C1 segment of cervical spinal cord (tissue), 14 donors: ENCODE measurements around the gene DPP9.
A peak's percentile ranks its signal among the peaks of the same experiment; 100 is the strongest.

Experiments
- DNase-seq, 14 donors: peaks; one replicate each; lab custom pipeline; 2025; lab: John Stamatoyannopoulos, UW

The DPP9 gene

DNA sequence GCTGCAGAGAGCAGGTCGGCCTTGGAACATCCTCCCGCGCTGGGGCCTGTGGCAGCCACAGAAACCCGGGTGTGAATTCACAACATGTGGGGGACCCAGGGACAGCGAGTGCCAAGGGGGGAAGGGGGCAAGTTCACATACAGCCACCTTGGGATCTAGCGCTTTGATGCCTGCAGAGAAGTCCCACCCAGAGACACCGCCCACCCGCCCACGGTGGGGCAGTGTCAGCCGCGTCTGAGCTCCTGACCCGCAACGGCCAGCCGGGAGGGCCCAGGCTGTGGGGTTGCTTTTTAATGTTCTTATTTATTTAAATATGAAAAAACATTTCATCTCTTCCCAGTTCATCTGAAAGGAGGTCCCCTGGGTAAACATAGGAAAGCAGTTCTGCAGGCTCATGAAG lies 66.4 kb downstream of the DPP9 start:
- DNase-seq = no peak

DNA sequence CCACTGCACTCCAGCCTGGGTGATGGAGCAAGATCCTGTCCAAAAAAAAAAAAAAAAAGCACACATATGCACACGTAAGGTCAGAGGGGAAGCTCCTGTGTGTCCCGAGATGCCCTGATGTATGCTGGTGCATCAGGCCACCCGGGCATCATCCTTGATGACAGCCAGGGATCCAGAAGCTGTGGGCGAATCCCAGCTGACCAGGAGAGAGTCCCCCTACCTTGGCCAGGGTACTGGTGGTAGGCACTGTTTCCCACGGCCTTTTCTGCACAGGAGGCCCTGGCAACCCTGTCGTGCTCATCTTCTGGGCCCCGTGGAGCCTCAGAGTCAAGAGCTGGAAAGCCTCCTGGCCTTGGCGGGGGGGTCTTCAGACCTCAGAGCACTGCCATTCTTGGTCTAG lies 67.5 kb downstream of the DPP9 start:
- DNase-seq = no peak

DNA sequence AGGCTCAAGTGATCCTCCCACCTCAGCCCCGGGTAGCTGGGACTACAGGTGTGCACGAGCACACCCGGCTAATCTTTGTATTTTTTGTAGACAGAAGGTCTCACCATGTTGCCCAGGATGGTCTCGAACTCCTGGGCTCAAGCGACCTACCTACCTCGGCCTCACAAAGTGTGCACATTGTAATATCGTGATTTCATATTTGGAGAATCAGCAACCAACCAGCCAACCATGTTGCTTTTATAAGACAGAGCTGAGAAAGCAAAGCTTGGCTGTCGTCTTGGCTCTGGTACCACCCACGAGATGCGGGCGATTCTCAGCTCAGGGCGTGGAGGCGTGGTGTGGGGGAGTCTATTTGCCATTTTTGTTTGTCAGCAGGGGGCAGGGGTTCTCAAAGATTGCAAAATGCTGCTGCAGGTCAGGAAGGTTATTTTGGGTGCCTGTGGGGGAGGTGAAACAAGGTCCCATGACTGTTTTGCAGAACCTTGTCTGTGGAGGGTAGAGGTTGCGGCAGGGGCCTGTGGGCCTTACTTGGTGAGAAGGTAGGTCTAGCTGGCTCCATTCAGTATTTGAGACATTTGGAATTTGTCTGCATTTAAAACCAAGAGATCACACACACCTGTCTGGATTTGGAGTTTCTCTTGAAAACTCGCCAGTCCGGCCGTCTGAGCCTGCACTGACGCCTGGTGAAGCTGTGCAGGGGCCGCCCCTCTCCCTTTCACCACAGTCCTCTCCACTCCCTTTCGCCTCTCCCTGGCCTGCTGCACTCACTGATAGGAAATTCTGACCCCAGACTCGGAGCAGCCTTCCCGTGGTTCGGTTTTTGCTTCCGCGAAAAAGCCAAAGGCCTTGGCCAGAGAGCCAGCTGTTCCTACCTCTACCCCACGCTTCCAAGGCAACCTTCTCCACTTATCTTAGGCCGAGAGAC lies 68.9 kb downstream of the DPP9 start:
- DNase-seq = no peak

DNA sequence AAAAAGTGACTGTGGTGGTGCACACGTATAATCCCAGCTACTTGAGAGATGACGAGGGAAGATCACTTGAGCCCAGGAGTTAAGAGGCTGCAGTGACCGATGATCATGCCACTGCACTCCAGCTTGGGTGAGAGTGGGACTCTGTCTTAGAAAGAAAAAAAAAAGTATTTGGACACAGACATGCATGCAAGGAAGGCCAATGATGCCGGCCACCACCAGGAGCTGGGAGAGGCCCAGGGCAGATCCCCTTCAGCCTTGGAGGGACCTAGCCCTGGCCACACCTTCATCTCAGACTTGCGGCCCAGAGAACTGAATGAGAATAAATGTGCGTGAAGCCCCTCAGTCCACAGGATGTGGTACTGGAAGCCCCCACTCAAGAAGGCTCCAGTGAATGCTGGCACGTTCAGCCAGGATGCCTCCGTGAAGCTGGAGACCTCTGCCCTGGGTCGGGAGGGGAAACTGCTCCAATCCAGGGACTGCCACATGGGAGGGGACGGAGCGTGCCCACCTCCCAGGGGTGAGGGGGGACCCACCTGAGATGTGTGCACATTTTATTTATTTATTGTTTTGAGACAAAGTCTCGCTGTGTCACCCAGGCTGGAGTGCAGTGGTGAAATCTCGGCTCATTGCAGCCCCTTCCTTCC lies 69.7 kb downstream of the DPP9 start:
- DNase-seq = no peak

DNA sequence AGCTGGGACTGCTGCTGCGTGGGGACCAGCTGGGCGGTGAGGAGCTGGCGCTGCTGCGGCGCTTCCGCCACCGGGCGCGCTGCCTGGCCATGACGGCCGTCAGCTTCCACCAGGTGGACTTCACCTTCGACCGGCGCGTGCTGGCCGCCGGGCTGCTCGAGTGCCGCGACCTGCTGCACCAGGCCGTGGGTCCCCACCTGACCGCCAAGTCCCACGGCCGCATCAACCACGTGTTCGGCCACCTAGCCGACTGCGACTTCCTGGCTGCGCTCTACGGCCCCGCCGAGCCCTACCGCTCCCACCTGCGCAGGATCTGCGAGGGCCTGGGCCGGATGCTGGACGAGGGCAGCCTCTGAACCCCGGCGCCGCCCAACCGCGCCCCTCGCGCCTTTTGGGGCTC lies 71.6 kb downstream of the DPP9 start:
- DNase-seq = no peak

DNA sequence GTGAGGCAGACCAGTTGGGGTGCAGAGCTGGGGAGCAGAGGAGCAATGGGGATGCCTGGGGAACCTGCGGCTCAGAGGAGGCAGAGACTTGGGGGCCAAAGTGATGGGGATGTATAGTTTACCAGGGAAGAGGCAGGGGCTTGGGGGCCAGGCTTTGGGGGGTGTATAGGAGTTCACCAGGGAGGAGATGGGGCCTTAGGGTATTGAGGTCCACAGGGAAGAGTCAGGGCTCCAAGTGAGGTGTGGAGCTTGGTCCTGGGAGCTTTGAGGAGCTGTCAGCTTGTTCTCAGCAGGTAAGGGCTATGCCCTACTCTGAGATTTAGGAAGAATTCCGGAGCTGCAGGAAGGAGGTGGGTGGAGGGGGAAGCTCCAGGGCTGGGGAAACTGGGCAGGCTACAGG lies 73.5 kb downstream of the DPP9 start:
- DNase-seq = no peak

DNA sequence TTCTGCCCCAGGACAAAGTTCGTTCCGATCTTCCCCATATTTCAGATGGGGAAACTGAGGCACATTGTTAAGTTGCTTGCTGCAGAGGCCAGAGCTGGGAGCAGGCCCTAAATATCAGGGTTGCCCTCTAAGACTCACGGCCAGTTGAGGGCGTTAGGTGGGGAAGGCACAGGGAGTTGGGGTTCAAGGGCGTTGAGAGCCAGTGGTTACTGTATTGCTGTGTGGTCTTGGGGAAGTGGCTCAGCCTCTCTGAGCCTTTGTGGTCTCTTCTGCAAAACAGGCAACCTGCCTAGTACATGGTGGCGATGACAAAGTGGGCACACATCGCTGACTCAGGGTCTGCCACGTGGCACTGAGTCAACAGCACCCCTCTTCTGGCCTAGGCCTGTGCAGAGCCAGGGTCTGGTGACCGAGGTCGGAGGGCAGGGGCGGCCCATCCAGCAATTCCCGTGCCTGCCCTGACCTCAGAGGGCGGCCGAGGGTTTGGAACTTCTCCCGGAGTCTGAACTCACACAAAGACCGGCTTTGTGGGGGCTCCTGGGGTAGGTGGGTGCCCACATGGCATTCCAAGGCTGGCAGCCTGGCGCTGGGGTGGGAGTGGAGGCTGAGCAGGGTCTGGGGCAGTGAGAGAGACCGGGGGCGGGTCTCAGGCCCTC lies 74.1 kb downstream of the DPP9 start:
- no peak for DNase-seq

DNA sequence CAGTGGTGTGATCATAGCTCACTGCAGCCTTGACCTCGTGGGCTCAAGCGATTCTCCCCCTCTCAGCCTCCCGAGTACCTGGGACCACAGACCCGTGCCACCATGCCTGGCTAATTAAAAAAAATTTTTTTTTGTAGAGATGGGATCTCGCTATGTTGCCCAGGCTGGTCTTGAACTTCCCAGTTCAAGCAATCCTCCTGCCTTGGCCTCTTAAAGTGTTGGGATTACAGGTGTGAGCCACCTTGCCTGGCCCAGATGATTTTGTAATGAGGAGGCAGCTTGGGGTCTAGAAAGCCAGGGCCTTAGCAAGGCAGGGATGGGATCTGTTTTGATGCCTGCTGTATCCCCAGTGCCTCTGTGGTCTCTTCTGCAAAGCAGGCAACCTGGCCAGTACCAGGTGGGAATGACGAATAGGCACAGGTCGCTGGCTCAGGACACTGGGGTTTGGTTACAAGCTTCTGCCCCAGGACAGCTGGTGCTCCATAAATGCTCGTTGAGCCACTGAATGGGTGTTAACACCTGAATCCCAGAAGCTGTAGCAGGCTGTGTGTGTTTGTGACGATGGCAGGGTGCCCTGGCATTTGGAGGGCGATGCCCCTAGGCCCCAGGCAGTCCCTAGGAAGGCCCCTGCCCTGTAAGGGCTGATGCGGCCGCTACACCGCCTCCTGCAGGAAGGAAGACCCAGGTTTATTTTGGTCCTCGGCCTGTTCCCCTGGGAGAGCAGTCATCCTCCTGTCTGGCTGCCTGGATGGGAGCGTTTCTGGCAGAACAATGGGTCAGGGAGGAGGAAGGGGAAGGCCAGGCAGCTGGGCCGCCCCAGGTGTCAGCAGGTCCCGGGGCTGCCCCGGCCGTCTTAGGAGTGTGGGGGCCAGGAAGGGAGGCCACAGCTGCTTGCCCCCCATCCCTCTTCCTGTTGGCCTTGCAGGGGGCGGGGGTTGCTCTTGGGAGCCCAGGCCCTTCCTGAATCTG lies 75.7 kb downstream of the DPP9 start:
- DNase-seq = peak in 1 of 14 donors; percentile 70

DNA sequence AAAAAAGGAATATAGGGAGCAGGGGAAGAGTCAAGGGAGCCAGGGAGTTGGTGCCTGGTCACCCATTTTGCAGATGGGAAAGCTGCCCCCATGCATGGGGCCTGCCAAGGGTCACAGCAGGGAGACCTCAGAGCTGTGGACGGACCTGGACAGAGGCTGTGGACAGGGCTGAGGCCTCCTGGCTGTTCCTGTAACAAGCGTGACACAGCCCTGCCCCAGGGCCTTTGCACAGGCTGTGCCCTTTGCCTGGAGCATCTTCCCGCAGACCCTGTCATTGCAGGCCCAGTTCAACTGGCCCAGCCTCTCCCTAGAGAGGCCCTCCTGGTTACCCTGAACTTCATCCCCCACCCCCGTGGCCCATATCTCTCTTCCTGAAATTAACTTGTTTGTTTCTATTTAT lies 77.9 kb downstream of the DPP9 start:
- DNase-seq = no peak

DNA sequence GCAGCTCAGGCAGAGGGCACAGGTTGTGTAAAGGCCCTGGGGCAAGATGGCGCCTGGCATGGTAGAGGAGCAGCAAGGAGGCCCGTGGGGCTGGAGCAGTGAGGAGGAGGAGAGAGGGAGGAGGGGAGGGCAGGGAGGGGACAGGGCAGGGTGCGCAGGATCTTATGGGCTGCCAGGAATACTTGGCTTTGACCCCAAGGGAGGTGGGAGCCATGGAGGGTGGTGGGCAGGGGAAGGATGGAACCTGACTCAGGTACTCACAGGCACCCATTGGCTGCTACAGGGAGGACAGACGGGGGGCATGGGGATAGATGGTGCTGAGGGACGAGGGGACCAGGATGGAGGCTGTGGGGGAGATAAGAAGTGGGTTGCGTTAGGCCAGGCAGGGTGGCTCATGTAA lies 81.0 kb downstream of the DPP9 start:
- no peak for DNase-seq

DNA sequence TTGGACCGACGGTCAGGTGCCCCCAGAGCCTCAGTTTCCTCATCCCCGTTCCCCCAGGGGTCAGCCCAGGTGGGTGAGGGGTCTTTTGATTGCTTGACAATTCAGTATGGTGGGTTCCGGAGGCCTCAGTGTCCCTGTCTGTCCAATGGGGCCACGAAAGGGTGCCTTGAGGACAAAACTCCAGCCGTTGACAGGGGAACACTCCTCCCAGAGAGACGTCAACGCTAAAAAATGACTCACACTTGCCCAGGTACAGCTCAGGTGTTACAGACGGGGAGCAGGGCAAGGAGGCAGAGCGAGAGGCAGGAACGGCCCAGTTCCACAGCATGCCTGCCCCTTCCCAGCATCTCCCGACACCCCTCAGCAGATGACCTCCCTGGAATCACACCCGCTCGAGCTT lies 82.5 kb downstream of the DPP9 start:
- no peak for DNase-seq

DNA sequence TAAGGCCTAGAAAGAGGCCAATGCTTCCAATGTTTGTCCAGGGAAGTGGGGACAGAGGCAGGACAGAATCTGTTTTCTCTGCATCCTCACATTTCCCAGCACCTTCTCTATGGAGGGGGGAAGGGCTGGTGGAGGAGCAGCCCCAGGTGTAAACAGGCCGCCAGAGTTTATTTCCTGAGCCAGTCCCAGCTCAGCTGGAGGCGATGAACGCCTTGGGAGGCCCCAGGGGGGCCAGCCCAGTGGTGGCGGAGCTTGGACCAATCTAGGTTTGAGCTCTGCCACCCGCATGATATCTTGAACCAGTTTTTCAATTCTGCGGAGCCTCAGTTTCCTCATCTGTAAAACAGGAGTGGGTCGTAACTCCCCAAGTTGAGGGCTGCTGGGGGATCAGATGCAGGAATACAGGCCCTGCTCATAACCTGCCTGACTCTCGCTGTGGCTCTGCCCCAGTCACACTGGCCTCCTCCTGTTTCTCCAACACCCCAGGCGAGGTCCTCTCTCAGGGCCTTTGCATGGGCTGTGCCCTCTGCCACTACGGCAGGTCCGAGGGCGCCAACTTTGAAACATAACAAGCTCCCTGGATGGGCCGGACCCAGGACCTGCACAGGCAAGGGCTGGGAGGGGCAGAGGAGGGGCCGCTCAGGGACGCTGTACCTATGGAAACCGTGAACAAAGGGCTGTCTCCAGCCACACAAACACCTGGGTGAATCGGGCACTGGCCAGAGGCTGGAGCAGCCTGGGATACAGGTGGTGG lies 83.2 kb downstream of the DPP9 start:
- no peak for DNase-seq

DNA sequence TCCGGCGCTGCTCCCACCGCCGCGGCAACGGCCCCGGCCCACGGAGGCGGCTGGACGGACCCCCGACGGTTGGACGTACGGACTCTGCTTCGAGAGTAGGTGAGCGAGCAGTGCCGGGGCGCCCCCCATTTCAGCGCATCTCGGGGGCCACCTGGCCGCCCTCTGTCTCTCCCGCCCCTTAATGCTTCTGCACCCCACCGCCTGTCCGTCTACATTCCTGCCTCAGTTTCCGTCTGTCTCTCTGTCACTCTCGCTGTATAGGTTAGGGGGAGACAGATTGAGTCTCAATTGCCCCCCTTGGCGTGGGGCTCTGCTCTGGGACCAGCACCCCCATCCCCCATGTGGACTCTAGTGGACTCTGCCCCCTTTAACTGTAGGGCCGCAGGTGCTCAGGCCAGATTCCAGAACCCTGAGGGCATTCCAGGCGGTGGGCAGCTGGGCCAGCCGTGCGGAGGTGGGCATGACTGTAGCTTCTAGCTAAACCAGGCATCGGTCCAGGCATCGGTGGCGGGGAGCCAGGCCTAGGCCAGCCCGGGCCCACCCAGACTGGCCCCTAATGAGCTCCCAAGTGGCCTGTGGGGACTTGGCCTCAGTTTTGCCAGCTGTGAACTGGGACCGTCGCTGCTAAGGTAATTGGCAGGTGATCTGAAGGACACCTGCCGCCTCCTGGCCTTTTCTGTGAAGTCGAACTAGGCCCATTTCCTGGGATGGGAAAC lies 84.0 kb downstream of the DPP9 start:
- DNase-seq = peak in 2 of 14 donors; percentile 13 to 33

DNA sequence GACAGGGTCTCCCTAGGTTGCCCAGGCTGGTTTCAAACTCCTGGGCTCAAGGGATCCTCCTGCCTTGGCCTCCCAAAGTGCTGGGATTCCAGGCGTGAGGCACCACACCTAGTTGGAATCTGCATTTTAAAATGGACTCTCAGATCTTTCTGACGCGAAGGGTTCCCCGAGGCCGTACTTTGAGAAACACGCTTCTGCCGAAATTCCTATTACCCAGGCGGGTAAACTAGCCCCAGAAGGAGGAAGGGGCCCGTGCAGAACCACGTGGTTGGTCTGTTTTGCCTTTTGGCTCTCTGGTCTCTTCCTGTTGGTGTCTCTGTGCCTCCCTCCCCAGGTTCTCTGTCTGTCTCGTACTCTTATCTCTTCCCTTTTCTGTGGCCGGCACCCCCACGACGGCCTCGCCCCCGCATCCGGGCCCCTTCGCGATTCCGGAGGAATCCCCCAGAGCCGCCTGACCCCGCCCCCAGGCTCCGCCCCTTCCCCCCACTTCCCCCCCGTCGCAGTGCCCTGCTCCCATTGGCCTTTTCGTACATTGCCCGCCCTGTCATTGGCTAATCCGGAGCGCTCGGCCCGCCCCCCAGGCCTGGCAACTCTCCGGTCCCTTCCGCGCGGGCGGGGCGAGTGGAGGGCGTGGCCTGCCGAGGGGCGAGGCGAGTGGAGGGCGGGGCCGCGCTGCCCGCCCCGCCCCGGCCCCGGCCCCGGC lies 84.7 kb downstream of the DPP9 start, which contains the start of gene TNFAIP8L1:
Gene TNFAIP8L1, plus strand, starts transcription at position 689 of the 703 bp plus-strand sequence. CDS start 12,354 bp downstream, outside the sequence.
- DNase-seq = peak; percentile 65 to 93 (median 86)

DNA sequence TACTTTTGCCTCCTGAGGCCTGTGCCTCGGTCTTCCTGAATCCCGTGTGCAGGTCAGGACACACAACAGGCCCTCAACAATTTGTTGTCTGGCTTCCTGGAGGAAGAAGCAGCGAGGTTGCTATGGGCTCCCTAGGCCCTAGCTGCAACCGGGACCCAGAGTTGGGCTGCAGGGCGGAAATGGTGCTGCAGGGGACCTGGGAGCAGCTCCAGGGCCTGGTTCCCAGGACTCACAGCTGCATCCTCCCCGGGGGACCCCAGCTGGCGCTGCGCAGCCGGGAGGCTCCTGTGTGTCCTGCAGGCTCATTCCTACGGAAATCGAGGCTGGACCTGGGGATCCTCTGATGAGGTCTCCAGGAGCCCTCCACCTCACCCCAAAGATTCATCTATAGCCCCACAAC lies 85.3 kb downstream of the DPP9 start:
- no peak for DNase-seq

DNA sequence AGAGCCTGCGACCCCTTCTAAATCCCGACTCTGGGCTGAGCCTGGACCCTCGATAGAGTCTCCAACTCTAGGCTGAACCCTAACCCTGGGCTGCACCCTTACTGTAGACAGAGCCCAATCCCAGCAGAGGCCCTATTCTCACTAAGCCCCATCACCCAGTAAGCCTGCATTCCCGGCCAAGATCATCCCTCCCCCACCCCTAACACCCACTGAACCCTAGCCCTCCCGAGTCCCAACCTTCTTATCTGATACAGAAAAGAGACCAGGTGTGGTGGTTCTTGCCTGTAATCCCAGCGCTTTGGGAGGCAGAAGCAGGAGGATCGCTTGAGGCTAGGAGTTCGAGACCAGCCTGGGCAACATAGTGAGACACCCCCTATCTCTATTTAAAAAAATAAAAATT lies 86.9 kb downstream of the DPP9 start:
- no peak for DNase-seq

DNA sequence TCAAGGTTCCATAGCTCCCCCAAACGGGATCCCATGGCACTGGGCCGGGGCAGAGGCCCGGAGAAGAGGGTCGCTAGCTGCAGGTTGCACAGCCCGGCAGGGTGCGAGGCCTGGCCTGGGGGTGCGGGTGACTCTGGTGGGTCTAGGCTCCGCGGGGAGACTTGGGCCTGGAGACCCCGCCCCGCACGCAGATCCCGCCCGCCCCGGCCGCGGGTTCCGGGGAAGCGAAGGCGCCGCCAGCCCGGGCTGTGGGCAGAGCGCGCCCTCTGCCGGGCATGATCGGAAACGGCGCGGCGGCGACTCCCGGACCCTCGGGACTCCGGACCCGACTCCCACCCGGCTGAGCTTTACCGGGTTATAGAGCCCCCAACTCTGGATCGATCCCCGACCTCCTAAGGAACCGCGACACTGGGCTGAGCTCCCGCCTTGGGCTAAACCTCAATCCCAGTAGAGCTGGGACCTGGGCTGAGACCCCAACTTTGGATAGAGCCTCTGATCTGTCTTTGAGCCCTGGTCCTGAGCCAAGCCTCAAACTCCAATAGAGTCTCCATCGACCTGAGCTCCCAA lies 87.4 kb downstream of the DPP9 start:
- peak in 7 of 14 donors; percentile 17 to 71 (median 29) for DNase-seq

DNA sequence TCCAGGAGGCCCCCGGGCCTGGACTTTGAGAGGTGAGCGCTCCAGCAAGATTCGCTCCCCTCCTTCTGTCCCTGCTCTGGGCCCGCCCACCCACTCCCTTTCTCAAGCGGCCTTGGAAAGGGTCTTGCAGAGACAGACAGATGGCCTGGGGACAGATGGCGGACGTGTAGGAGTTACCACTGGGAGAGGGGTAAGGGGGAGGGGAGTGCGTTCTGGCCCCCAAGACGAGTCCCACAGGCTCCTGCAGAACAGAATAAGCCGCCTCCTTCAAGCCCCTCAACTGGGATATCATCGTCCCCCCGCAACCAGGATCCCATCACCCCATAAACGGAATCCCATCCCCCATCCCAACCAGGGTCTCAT lies 87.9 kb downstream of the DPP9 start:
- no peak for DNase-seq
